MM.1S (cell line): ENCODE data around the gene ZNF385A.

Experiments
- DNase-seq: peaks from one replicate; pipeline ENCODE4 v3.0.0-alpha.2; 2015
- H2AFZ ChIP-seq: fragments of 300-600 bp; sonication (generic); 2 replicates; pipeline ENCODE4 v1.6.0; 2016; ENCODE audit warnings: antibody characterized with exemption, low read length
- H3F3A ChIP-seq: fragments of 300-600 bp; sonication (generic); 2 replicates; pipeline ENCODE4 v1.6.1; 2016; ENCODE audit warnings: mild to moderate bottlenecking, antibody characterized with exemption, low read length, moderate library complexity, mixed read lengths; ENCODE audit not compliant: insufficient read depth
- H3K27ac ChIP-seq: fragments of 300-600 bp; sonication (generic); 2 replicates; pipeline ENCODE4 v1.5.1; 2016; ENCODE audit warnings: mild to moderate bottlenecking, low read length
- H3K27me3 ChIP-seq: fragments of 300-600 bp; sonication (generic); replicated peaks from 2 replicates; pipeline ENCODE4 v1.6.0; 2016; ENCODE audit warnings: low read length; ENCODE audit not compliant: insufficient read depth
- H3K36me3 ChIP-seq: fragments of 300-600 bp; sonication (generic); replicated peaks from 2 replicates; pipeline ENCODE4 v1.6.1; 2016; ENCODE audit warnings: mild to moderate bottlenecking, low read length, mixed read lengths; ENCODE audit not compliant: insufficient read depth
- H3K4me1 ChIP-seq: fragments of 300-600 bp; sonication (generic); 2 replicates; pipeline ENCODE4 v1.6.1; 2016; ENCODE audit warnings: low read length, mixed read lengths
- H3K4me2 ChIP-seq: fragments of 300-600 bp; sonication (generic); 2 replicates; pipeline ENCODE4 v1.6.0; 2016; ENCODE audit warnings: low read depth, low read length
- H3K4me3 ChIP-seq: fragments of 300-600 bp; sonication (generic); 2 replicates; pipeline ENCODE4 v1.5.1; 2016; ENCODE audit warnings: low read length, mixed read lengths
- H3K79me2 ChIP-seq: fragments of 300-600 bp; sonication (generic); 2 replicates; pipeline ENCODE4 v1.6.1; 2016; ENCODE audit warnings: mixed run types, low read length, mixed read lengths
- H3K9ac ChIP-seq: fragments of 300-600 bp; sonication (generic); 2 replicates; pipeline ENCODE4 v1.6.1; 2016; ENCODE audit warnings: low read length, mixed read lengths
- H3K9me2 ChIP-seq: fragments of 300-600 bp; sonication (generic); replicated peaks from 2 replicates; pipeline ENCODE4 v1.6.1; 2016; ENCODE audit warnings: mild to moderate bottlenecking, low read length, mixed read lengths; ENCODE audit not compliant: insufficient read depth
- H3K9me3 ChIP-seq: fragments of 300-600 bp; sonication (generic); replicated peaks from 2 replicates; pipeline ENCODE4 v1.6.1; 2016; ENCODE audit warnings: mild to moderate bottlenecking, low read length, mixed read lengths; ENCODE audit not compliant: insufficient read depth
- H4K20me1 ChIP-seq: fragments of 300-600 bp; sonication (generic); 2 replicates; pipeline ENCODE4 v1.6.1; 2016; ENCODE audit warnings: mild to moderate bottlenecking, low read length, moderate library complexity, mixed read lengths; ENCODE audit not compliant: insufficient read depth
- CTCF ChIP-seq: fragments of 300-600 bp; sonication (generic); IDR thresholded peaks from 2 replicates; pipeline ENCODE4 v1.5.1; 2016; ENCODE audit warnings: antibody characterized with exemption, low read length, mixed read lengths
- EZH2 ChIP-seq: fragments of 300-600 bp; sonication (generic); optimal IDR thresholded peaks from 2 replicates; pipeline ENCODE3; 2017; ENCODE audit warnings: low read depth, mild to moderate bottlenecking, antibody characterized with exemption, low read length, mixed read lengths
- EZH2phosphoT487 ChIP-seq: fragments of 300-600 bp; sonication (generic); IDR thresholded peaks from 2 replicates; pipeline ENCODE4 v1.6.1; 2018; ENCODE audit warnings: antibody characterized with exemption, low read length

Gene ZNF385A

GRCh38 chr12:54357506-54358190, 26.9 kb downstream of the ZNF385A start:
- peak overlapping the region; percentile 99; the same call in 1 of the 2 replicates for H3K4me2 ChIP-seq
- no peaks in the 10 kb centered on the region for H3K36me3 ChIP-seq
- peaks cover 11% of the 10 kb centered on the region for H3K27me3 ChIP-seq
- H2AFZ ChIP-seq, result no peak overlapping the region; the same call in 1 of the 2 replicates
- H3K9me3 ChIP-seq, result no peaks in the 10 kb centered on the region
- no peaks in the 10 kb centered on the region for H3K79me2 ChIP-seq
- peaks cover 2% of the 10 kb centered on the region; the same call in 1 of the 2 replicates for H3F3A ChIP-seq
- TF ChIP-seq EZH2 (no peak), CTCF (no peak), EZH2phosphoT487 (no peak)
- DNase-seq, result no peak
- H3K27ac ChIP-seq, result no peak overlapping the region
- H3K9ac ChIP-seq, result no peak overlapping the region
- no peaks in the 10 kb centered on the region for H3K9me2 ChIP-seq
- 0 out of 2 replicates have a peak, but pooled peaks cover 3% of the 10 kb centered on the region for H3K4me1 ChIP-seq
- H4K20me1 ChIP-seq, result no peaks in the 10 kb centered on the region
- H3K4me3 ChIP-seq, result no peak overlapping the region; the same call in 1 of the 2 replicates

- Histone ChIP-seq H3K9me3 (no peaks in the 10 kb centered on the region), H3K36me3 (no peaks in the 10 kb centered on the region), H3K4me3 (no peak overlapping the region), H3F3A (peaks cover 2% of the 10 kb centered on the region; the same call in 1 of the 2 replicates), H3K9me2 (no peaks in the 10 kb centered on the region), H4K20me1 (no peaks in the 10 kb centered on the region), H3K27me3 (peaks cover 4% of the 10 kb centered on the region), H3K4me1 (0 out of 2 replicates have a peak, but pooled peaks cover 3% of the 10 kb centered on the region), H3K27ac (no peak overlapping the region), H3K9ac (no peak overlapping the region), H2AFZ (no peak overlapping the region), H3K79me2 (no peaks in the 10 kb centered on the region), H3K4me2 (no peak overlapping the region)
- TF ChIP-seq EZH2, result no peak
- TF ChIP-seq CTCF, result no peak
- TF ChIP-seq EZH2phosphoT487, result no peak
- no peak for DNase-seq
These were observed 27.6 kb downstream of the ZNF385A start for GRCh38 chr12:54356951-54357356.

GRCh38 chr12:54356228-54356627, 28.3 kb downstream of the ZNF385A start:
- no peak overlapping the region for H3K4me2 ChIP-seq
- no peak overlapping the region for H3K9ac ChIP-seq
- H2AFZ ChIP-seq, result no peak overlapping the region
- H3K9me3 ChIP-seq, result no peaks in the 10 kb centered on the region
- H3K4me3 ChIP-seq, result no peak overlapping the region
- H3K27ac ChIP-seq, result no peak overlapping the region
- no peaks in the 10 kb centered on the region for H3K36me3 ChIP-seq
- TF ChIP-seq CTCF, result no peak
- TF ChIP-seq EZH2, result no peak
- no peak for TF ChIP-seq EZH2phosphoT487
- H4K20me1 ChIP-seq, result no peaks in the 10 kb centered on the region
- no peaks in the 10 kb centered on the region for H3K27me3 ChIP-seq
- H3F3A ChIP-seq, result peaks cover 2% of the 10 kb centered on the region; the same call in 1 of the 2 replicates
- no peak for DNase-seq
- H3K9me2 ChIP-seq, result no peaks in the 10 kb centered on the region
- 0 out of 2 replicates have a peak, but pooled peaks cover 3% of the 10 kb centered on the region for H3K4me1 ChIP-seq
- no peaks in the 10 kb centered on the region for H3K79me2 ChIP-seq
